DMS114 treated with DMSO at 0.1 percent for 48 hours (cell line): ENCODE results near the gene PLK1.

ENCODE experiments used
- DNase-seq: peaks from one replicate; lab custom pipeline; 2025; ENCODE audit not compliant: unreplicated experiment; lab: John Stamatoyannopoulos, UW

Gene PLK1

GRCh38 chr16:23679274-23679985 lies 741 bp downstream of the PLK1 start:
- no peak for DNase-seq

- DNase-seq: no peak
Observed at GRCh38 chr16:23679986-23680336, 1.3 kb downstream of the PLK1 start.

GRCh38 chr16:23682181-23682580 lies 3.5 kb downstream of the PLK1 start:
- DNase-seq: no peak

GRCh38 chr16:23683487-23683886 lies 4.8 kb downstream of the PLK1 start:
- DNase-seq: no peak

- no peak for DNase-seq
Observed at GRCh38 chr16:23687034-23687808, 8.5 kb downstream of the PLK1 start.

- DNase-seq: no peak
Observed at GRCh38 chr16:23689442-23690187, 10.9 kb downstream of the PLK1 start.

GRCh38 chr16:23690771-23691482 lies 12.2 kb downstream of the PLK1 start:
- DNase-seq: no peak

- no peak for DNase-seq
Observed at GRCh38 chr16:23691483-23692189, 12.9 kb downstream of the PLK1 start.

- DNase-seq: no peak
Observed at GRCh38 chr16:23692190-23692837, 13.6 kb downstream of the PLK1 start.

- no peak for DNase-seq
Observed at GRCh38 chr16:23694265-23694643, 15.6 kb downstream of the PLK1 start.

- no peak for DNase-seq
Observed at GRCh38 chr16:23694644-23695373, 16.1 kb downstream of the PLK1 start.

- no peak for DNase-seq
Observed at GRCh38 chr16:23695756-23696155, 17.1 kb downstream of the PLK1 start.

- DNase-seq: no peak
Observed at GRCh38 chr16:23699100-23699499, 20.4 kb downstream of the PLK1 start.

- DNase-seq: no peak
Observed at GRCh38 chr16:23700093-23700492, 21.4 kb downstream of the PLK1 start.

- DNase-seq: no peak
Observed at GRCh38 chr16:23700509-23700908, 21.8 kb downstream of the PLK1 start.

- DNase-seq: no peak
Observed at GRCh38 chr16:23701045-23701444, 22.4 kb downstream of the PLK1 start.

- DNase-seq: no peak
Observed at GRCh38 chr16:23702951-23703350, 24.3 kb downstream of the PLK1 start.

GRCh38 chr16:23704772-23705516 lies 26.3 kb downstream of the PLK1 start:
- DNase-seq: no peak

GRCh38 chr16:23705517-23705902 lies 26.8 kb downstream of the PLK1 start:
- DNase-seq: no peak
